GM19193 (cell line): ENCODE measurements around the gene CIDEA.

Source experiments
- POLR2A ChIP-seq: IDR thresholded peaks from 4 replicates; pipeline ENCODE4 v1.6.1; 2011; ENCODE audit not compliant: insufficient read depth, insufficient read length; ENCODE audit errors: extremely low read depth

The CIDEA gene

GRCh38 chr18:12254136-12254819 is at the start of gene CIDEA:
Gene CIDEA, plus strand, starts transcription at chr18:12254361. Its CDS starts 23 bp downstream, at chr18:12254384.
- no peak for TF ChIP-seq POLR2A

GRCh38 chr18:12231040-12231882 is 22.9 kb upstream of the CIDEA start:
- no peak for TF ChIP-seq POLR2A

- TF ChIP-seq POLR2A, result no peak
Measured at GRCh38 chr18:12231986-12232385, 22.2 kb upstream of the CIDEA start.

- no peak for TF ChIP-seq POLR2A
Measured at GRCh38 chr18:12233378-12233777, 20.8 kb upstream of the CIDEA start.

GRCh38 chr18:12234451-12235190 is 19.5 kb upstream of the CIDEA start:
- no peak for TF ChIP-seq POLR2A

- TF ChIP-seq POLR2A, result no peak
Measured at GRCh38 chr18:12236141-12236540, 18.0 kb upstream of the CIDEA start.

GRCh38 chr18:12236934-12237832 is 17.0 kb upstream of the CIDEA start:
- TF ChIP-seq POLR2A, result no peak

- no peak for TF ChIP-seq POLR2A
Measured at GRCh38 chr18:12238826-12239225, 15.3 kb upstream of the CIDEA start.

GRCh38 chr18:12239431-12239830 is 14.7 kb upstream of the CIDEA start:
- no peak for TF ChIP-seq POLR2A

DNA sequence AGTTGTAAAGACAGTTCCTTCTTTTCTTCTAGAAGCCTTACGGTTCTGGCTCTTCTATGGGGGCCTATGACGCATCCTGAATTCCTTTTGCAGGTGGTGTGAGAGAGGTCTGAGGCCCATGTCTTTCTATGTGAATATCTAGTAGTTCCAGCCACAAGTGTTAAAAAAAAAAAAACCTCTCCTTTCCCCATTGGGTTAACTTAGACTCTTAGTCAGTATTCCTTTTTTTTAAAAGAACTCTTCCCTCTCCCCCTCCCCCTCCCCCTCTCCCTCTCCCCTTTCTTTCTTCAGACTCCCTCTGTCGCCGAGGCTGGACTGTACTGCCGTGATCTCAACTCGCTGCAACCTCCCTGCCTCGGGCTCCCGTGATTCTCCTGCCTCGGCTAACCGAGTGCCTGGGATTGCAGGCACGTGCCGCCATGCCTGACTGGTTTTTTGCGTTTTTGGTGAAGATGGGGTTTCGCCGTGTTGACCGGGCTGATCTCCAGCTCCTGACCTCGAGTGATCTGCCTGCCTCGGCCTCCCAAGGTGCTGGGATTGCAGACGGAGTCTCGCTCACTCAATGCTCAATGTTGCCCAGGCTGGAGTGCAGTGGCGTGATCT is 11.4 kb upstream of the CIDEA start:
- TF ChIP-seq POLR2A, result no peak

DNA sequence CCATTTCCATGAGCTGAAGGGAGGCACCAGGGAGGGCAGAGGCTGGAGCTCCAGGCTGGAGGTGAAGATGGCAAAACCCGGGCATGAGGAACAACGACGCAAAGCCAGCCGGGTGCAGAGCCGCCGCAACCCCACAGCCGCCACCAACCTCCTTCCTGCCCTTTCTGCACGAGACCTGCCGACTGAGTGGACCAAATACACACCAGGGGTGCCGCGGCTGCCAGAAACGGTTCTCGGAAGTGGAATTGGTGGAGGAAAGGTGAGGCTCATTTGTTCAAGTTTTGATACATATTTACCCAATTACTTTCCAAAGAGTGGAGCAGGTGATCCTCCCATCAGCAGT is 8.4 kb upstream of the CIDEA start:
- TF ChIP-seq POLR2A, result no peak

- TF ChIP-seq POLR2A, result no peak
Measured at GRCh38 chr18:12246849-12247808, 7.0 kb upstream of the CIDEA start.

DNA sequence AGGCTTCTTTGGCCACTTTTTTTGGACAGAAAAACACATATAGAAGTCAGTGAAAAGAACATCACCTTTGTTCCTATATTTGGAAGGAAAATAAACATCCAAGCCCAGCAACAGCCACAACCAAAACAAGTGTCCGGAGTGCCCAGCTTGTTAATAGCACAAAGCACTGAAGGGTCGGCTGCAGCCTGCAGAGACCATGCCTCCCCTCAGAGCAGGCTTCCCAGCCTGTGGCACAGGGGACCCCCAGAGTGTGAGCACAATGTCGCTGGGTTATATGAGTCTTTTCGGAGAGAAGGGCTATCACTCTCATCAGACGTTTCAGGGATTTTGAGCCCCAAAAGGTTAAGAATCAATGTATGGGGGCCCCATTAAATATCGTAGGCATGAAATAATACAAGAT is 6.2 kb upstream of the CIDEA start:
- no peak for TF ChIP-seq POLR2A

DNA sequence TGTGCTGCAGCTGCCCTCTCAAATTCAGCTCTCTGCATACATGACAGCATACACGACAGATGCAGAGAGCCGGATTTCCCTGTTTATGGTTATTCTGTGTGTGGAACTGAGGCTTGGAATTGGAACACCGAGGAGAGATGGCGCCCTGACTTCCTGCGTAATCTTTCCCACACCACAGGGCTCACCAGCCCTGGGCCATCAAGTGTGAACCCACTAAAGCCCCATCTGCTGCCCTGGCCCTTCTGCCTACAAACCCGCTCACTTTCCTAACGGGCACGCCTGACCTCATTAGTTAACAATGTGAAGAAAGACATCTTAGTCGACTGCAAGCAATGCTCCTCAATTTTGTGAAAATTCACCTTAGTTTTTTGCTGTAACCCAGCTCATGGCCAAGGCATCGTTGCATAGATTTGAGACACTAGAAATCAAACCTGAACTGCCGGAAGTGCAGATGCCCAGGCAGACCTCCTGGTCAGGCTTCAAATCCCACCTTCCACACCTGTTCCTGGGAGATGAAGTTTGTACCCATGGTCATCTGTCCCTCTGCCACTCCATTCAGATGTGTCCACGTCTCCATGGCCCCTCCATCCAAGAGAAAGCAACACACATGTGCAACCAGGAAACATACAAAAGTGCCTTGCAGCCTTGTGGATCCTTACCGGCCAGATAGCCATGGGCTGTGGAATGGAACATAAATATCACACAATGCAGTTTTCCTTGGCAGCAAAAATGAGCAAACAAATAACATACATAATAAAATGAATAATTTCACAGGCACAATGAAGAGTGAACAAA is 5.0 kb upstream of the CIDEA start:
- no peak for TF ChIP-seq POLR2A
